Fibroblast of lung (primary cell): ENCODE data around the gene PRSS33.

Experiments
- EZH2 ChIP-seq: IDR thresholded peaks from 2 replicates; pipeline ENCODE4 v1.5.1; 2012; ENCODE audit warnings: low read length, control low read depth, mild to moderate bottlenecking; ENCODE audit errors: missing control alignments
- TF ChIP-seq, protein P1 (sequence below), 2 donors: IDR thresholded peaks in 1 of 2; conservative IDR thresholded peaks in 1 of 2; 1 replicate in 1 of 2; 2 replicates in 1 of 2; pipeline ENCODE4 v1.5.1; 2011 to 2012; ENCODE audit warnings: low read length in 2 of 2, control low read depth in 1 of 2, inconsistent platforms in 1 of 2, low read depth in 1 of 2, mild to moderate bottlenecking in 1 of 2

DNA sequence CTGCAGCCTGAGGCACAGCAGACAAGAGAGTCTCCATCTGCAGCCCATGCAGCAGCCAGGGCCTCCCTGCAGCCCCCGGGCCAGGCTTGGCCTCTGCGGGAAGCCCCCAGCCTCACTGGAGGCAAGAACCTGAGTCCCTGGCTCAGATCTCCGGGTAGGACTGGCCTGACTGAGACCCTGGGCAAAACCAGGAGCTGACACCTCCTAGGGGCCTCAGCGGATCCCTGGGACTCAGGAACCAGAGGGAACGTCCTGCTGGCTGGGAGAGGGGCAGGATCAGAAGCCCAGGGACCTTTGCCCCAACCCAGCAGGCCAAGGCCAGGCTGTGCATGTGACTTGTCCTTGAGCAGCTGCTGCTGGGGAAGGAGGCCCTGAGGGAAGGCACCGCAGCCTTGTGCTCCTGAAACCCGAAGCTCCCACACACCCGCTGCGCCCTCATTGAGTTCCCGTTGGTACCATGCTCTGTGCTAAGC is 28.0 kb upstream of the PRSS33 start:
- TF ChIP-seq, protein P1, sequence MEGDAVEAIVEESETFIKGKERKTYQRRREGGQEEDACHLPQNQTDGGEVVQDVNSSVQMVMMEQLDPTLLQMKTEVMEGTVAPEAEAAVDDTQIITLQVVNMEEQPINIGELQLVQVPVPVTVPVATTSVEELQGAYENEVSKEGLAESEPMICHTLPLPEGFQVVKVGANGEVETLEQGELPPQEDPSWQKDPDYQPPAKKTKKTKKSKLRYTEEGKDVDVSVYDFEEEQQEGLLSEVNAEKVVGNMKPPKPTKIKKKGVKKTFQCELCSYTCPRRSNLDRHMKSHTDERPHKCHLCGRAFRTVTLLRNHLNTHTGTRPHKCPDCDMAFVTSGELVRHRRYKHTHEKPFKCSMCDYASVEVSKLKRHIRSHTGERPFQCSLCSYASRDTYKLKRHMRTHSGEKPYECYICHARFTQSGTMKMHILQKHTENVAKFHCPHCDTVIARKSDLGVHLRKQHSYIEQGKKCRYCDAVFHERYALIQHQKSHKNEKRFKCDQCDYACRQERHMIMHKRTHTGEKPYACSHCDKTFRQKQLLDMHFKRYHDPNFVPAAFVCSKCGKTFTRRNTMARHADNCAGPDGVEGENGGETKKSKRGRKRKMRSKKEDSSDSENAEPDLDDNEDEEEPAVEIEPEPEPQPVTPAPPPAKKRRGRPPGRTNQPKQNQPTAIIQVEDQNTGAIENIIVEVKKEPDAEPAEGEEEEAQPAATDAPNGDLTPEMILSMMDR (conservative IDR thresholded peaks at IDR 0.05 in 1 of 2, IDR thresholded peaks at IDR 0.05 in 1 of 2; ENCODE audit: low read depth in 1 of 2, low read length in 2 of 2), result no peak
- no peak for TF ChIP-seq EZH2
